ENCODE measurements around the gene CCDC127. TPM values are rescaled to one million over a fixed set of nuclear protein-coding genes. Genes with fewer than 3 reads are reported as not detected.

The CCDC127 gene
- total RNA-seq, 4 donors from 2014 or later, result 1.2 to 4.9 (median 4.8) TPM

DNA sequence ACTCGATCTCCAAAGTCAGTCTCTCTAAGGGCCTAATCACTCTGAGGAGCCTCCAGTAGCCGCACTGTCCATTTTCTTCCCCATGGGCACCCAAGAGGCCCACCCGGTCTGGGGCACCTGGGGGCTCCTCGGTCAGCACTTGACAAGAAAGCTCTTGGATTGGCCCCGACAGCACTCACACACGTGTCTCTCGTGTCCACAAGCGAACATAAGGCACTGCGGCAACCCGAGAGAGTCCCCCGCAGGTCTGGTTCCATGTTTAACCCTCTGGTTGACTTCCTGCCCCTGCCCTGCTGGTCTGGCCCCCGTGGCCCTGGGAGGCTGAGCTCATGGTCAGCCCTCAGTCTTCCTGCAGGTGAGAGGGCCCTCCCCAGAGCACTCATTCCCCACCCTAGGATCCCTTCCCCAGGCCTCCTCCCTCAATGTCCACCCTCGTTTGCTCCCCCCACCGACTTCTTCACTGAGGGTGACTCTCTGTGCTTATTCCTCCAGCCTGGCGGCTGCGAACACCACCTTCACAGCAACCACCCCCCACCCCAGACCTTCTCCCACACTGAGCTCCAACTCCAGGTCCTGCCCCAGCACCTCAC is 43.0 kb downstream of the CCDC127 start:
- Histone ChIP-seq H3K9me3 (no peaks in the 10 kb centered on the region), H3K4me1 (no peaks in the 10 kb centered on the region), H3K27me3 (no peaks in the 10 kb centered on the region), H3K4me3 (no peak overlapping the region), H3K36me3 (no peaks in the 10 kb centered on the region), H3K27ac (no peak overlapping the region)
- TF ChIP-seq POLR2A (IDR thresholded peaks at IDR 0.05) (no peak), POLR2AphosphoS5 (IDR thresholded peaks at IDR 0.05) (no peak), EP300 (IDR thresholded peaks at IDR 0.05; ENCODE audit: low read depth) (no peak)
- TF ChIP-seq, protein P1, sequence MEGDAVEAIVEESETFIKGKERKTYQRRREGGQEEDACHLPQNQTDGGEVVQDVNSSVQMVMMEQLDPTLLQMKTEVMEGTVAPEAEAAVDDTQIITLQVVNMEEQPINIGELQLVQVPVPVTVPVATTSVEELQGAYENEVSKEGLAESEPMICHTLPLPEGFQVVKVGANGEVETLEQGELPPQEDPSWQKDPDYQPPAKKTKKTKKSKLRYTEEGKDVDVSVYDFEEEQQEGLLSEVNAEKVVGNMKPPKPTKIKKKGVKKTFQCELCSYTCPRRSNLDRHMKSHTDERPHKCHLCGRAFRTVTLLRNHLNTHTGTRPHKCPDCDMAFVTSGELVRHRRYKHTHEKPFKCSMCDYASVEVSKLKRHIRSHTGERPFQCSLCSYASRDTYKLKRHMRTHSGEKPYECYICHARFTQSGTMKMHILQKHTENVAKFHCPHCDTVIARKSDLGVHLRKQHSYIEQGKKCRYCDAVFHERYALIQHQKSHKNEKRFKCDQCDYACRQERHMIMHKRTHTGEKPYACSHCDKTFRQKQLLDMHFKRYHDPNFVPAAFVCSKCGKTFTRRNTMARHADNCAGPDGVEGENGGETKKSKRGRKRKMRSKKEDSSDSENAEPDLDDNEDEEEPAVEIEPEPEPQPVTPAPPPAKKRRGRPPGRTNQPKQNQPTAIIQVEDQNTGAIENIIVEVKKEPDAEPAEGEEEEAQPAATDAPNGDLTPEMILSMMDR (IDR thresholded peaks at IDR 0.05), result no peak
- in situ Hi-C loops (cut with MboI; ENCODE audit: low pct_ligation_motif_present in 1 of 4, low pct_unique_long_range_greater_than_20kb in 1 of 4, low sequenced_read_pairs in 3 of 4) (no loop called here), intact Hi-C loops (cut with DNase I; ENCODE audit: low total_unique reads) (no loop called here)
- DNase-seq, result no peak
- WGBS, 2 donors (ENCODE audit: low coverage in 1 of 2), result 67 to 86% methylated on average over 1 to 16 of the region's 16 CpGs

DNA sequence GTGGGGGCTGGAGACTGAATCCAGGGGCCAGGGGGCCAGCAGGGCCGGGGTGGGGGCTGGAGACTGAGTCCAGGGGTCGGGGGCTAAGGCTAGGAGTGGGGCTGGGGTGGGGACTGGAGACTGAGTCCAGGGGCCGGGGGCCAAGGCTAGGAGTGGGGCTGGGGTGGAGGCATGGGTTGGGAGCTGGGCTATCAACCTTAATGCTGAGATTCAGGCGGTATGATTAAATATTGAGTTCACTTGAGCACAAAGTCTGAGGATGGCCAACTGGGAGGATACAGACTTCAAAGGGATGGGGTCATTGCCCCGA is 43.7 kb downstream of the CCDC127 start:
- WGBS, 2 donors (ENCODE audit: low coverage in 1 of 2), result 50 to 79% methylated on average over 1 to 5 of the region's 5 CpGs
- TF ChIP-seq EP300 (IDR thresholded peaks at IDR 0.05; ENCODE audit: low read depth) (no peak), POLR2A (IDR thresholded peaks at IDR 0.05) (no peak), POLR2AphosphoS5 (IDR thresholded peaks at IDR 0.05) (no peak)
- TF ChIP-seq, protein P1 (IDR thresholded peaks at IDR 0.05), result no peak
- Histone ChIP-seq H3K9me3 (no peaks in the 10 kb centered on the region), H3K4me1 (no peaks in the 10 kb centered on the region), H3K36me3 (no peaks in the 10 kb centered on the region), H3K4me3 (no peak overlapping the region), H3K27ac (no peak overlapping the region), H3K27me3 (no peaks in the 10 kb centered on the region)
- DNase-seq, result no peak
- in situ Hi-C loops (cut with MboI; ENCODE audit: low pct_ligation_motif_present in 1 of 4, low pct_unique_long_range_greater_than_20kb in 1 of 4, low sequenced_read_pairs in 3 of 4) (no loop called here), intact Hi-C loops (cut with DNase I; ENCODE audit: low total_unique reads) (no loop called here)

DNA sequence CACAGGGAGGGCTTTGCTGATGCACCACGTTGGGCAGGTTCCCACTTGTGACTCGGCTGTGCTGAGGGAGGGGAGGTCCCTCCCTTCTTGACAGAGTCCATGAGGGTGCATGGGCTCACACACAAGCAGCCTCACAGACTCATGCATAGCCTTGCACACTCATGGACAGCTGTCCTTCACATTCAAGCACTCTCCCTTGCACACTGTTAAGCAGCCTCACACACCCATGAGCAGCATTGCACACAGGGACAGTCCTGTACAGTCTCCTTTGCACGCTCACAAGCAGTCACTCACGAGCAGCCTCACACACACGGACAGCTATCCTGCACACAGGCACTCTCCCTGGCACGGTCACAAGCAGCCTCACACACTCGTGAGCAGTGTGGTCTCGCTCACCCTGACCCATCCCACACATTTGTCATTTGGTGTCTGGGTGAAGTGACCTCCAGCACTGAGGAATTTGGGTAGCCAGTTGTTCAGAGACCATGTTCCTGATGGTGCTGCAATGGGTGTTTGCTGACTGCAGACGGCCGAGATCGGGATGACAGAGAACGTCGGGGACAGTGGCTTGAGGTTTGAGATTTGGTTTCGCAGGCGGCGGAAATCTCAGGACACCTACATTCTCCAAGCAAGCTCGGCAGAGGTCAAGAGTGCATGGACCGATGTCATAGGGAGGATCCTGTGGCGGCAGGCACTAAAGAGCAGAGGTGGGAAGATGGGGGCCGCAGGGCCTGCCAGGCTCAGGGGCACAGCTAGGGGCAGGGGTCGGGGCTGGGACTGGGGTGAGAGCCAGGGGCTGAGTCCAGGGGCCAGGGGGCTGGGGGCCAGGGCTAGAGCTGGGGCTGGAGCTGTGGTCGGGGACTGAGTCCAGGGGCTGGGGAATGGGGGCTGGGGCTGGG is 44.3 kb downstream of the CCDC127 start:
- in situ Hi-C loops (cut with MboI; ENCODE audit: low pct_ligation_motif_present in 1 of 4, low pct_unique_long_range_greater_than_20kb in 1 of 4, low sequenced_read_pairs in 3 of 4) (no loop called here), intact Hi-C loops (cut with DNase I; ENCODE audit: low total_unique reads) (no loop called here)
- Histone ChIP-seq H3K27ac (no peak overlapping the region), H3K4me3 (no peak overlapping the region), H3K4me1 (no peaks in the 10 kb centered on the region), H3K9me3 (no peaks in the 10 kb centered on the region), H3K27me3 (no peaks in the 10 kb centered on the region), H3K36me3 (no peaks in the 10 kb centered on the region)
- TF ChIP-seq POLR2AphosphoS5 (IDR thresholded peaks at IDR 0.05) (no peak), POLR2A (IDR thresholded peaks at IDR 0.05) (no peak), EP300 (IDR thresholded peaks at IDR 0.05; ENCODE audit: low read depth) (no peak)
- TF ChIP-seq, protein P1 (IDR thresholded peaks at IDR 0.05), result no peak
- no peak for DNase-seq
- 79 to 87% methylated on average over 6 to 21 of the region's 22 CpGs for WGBS, 2 donors (ENCODE audit: low coverage in 1 of 2)

DNA sequence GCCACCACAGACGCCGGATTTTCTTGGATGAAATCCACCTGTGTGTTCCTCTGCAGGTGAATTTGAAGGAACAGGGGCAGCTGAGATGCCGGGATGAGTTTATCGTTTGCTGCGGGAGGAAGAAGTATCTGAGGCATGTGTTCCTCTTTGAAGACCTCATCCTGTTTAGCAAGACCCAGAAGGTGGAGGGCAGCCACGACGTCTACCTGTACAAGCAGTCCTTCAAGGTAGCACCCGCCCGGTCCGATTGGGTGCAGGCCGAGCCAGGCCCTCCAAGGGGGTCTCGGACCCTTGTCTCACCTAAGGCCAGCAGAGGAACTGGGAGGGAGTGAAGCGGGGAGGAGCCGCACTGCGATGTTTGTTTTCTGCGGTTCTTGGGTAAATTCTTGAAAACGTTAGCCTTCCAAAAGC is 45.1 kb downstream of the CCDC127 start:
- no peaks in the 10 kb centered on the region for H3K36me3 ChIP-seq
- H3K4me1 ChIP-seq, result no peaks in the 10 kb centered on the region
- WGBS, 2 donors (ENCODE audit: low coverage in 1 of 2), result 73 to 82% methylated on average over 9 to 17 of the region's 17 CpGs
- H3K9me3 ChIP-seq, result no peaks in the 10 kb centered on the region
- intact Hi-C loops (cut with DNase I; ENCODE audit: low total_unique reads) (no loop called here), in situ Hi-C loops (cut with MboI; ENCODE audit: low pct_ligation_motif_present in 1 of 4, low pct_unique_long_range_greater_than_20kb in 1 of 4, low sequenced_read_pairs in 3 of 4) (no loop called here)
- H3K27me3 ChIP-seq, result no peaks in the 10 kb centered on the region
- no peak overlapping the region for H3K27ac ChIP-seq
- DNase-seq, result no peak
- no peak for TF ChIP-seq POLR2A (IDR thresholded peaks at IDR 0.05)
- H3K4me3 ChIP-seq, result no peak overlapping the region
